ENCODE measurements around the gene EXD1.

DNA sequence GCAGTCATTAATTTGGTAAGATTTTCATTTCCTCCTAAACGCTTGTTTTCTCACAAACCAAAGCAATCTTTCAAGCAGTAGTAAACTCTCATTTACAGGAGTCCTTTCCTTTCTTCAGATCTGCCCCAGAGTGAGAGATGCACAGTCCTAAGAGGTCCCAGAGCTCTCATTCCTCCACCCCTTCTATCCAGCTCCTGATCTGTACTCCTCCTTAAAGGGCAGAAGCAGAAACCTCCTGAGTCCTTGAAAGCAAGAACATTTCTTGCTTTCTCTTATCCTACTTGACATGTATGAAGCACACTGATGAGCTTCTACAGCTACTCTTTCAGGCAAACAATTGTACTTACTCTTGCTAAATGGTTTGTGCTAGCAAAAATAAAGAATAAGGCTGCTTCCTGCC, 11.7 kb downstream of the EXD1 start:
- TF ChIP-seq POLR2AphosphoS5 (IDR thresholded peaks at IDR 0.05) = no peak
- TF ChIP-seq, protein P1, sequence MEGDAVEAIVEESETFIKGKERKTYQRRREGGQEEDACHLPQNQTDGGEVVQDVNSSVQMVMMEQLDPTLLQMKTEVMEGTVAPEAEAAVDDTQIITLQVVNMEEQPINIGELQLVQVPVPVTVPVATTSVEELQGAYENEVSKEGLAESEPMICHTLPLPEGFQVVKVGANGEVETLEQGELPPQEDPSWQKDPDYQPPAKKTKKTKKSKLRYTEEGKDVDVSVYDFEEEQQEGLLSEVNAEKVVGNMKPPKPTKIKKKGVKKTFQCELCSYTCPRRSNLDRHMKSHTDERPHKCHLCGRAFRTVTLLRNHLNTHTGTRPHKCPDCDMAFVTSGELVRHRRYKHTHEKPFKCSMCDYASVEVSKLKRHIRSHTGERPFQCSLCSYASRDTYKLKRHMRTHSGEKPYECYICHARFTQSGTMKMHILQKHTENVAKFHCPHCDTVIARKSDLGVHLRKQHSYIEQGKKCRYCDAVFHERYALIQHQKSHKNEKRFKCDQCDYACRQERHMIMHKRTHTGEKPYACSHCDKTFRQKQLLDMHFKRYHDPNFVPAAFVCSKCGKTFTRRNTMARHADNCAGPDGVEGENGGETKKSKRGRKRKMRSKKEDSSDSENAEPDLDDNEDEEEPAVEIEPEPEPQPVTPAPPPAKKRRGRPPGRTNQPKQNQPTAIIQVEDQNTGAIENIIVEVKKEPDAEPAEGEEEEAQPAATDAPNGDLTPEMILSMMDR (IDR thresholded peaks at IDR 0.05 in 8 of 11, conservative IDR thresholded peaks at IDR 0.05 in 3 of 11) = no peak
- no peak for TF ChIP-seq POLR2A (IDR thresholded peaks at IDR 0.05)

Data from spleen (tissue), 7 donors.